ENCODE measurements around the gene LTC4S.

The LTC4S gene

GRCh38 chr5:179805529-179806249 lies 11.9 kb downstream of the LTC4S start:
- H3K4me1 Mint-ChIP-seq, result peaks cover 13% of the 10 kb centered on the region
- H3K27ac Mint-ChIP-seq, result peak overlapping the region in 1 of 3 experiments; percentile 78
- peak overlapping the region; percentile 85 to 87 (median 85) for H3K4me3 Mint-ChIP-seq
- no peak for TF ChIP-seq CTCF (IDR thresholded peaks at IDR 0.05; ENCODE audit: unreplicated experiment in 3 of 3)
- no peaks in the 10 kb centered on the region for H3K9me3 Mint-ChIP-seq
- H3K36me3 Mint-ChIP-seq (ENCODE audit: low read depth), result peaks cover 8% of the 10 kb centered on the region
- no peaks in the 10 kb centered on the region for H3K27me3 Mint-ChIP-seq (ENCODE audit: low read depth)

GRCh38 chr5:179806250-179807048 lies 12.7 kb downstream of the LTC4S start, which contains the start of gene MGAT4B:
Gene MGAT4B (minus strand): TSS chr5:179806866. CDS start chr5:179806583, 283 bp downstream.
- H3K27ac Mint-ChIP-seq, result peak within 1 kb of the TSS in 1 of 3 experiments; percentile 68
- H3K4me3 Mint-ChIP-seq, result peak within 1 kb of the TSS; percentile 83 to 88 (median 87)
- no peaks in the 10 kb centered on the region for H3K9me3 Mint-ChIP-seq
- peaks cover 8% of the 10 kb centered on the region for H3K36me3 Mint-ChIP-seq (ENCODE audit: low read depth)
- H3K27me3 Mint-ChIP-seq (ENCODE audit: low read depth), result no peaks in the 10 kb centered on the region
- H3K4me1 Mint-ChIP-seq, result peaks cover 13% of the 10 kb centered on the region
- no peak for TF ChIP-seq CTCF (IDR thresholded peaks at IDR 0.05; ENCODE audit: unreplicated experiment in 3 of 3)

- H3K9me3 Mint-ChIP-seq, result no peaks in the 10 kb centered on the region
- H3K27ac Mint-ChIP-seq, result no peak overlapping the region
- H3K4me1 Mint-ChIP-seq, result no peaks in the 10 kb centered on the region
- H3K4me3 Mint-ChIP-seq, result no peak overlapping the region
- no peak for TF ChIP-seq CTCF (IDR thresholded peaks at IDR 0.05; ENCODE audit: unreplicated experiment in 3 of 3)
- H3K36me3 Mint-ChIP-seq (ENCODE audit: low read depth), result peaks cover 26% of the 10 kb centered on the region
- no peaks in the 10 kb centered on the region for H3K27me3 Mint-ChIP-seq (ENCODE audit: low read depth)
These were observed 18.5 kb downstream of the LTC4S start for GRCh38 chr5:179812135-179812825.

GRCh38 chr5:179812997-179813607 lies 19.3 kb downstream of the LTC4S start:
- Mint-ChIP-seq H3K27ac (no peak overlapping the region), H3K27me3 (ENCODE audit: low read depth) (no peaks in the 10 kb centered on the region), H3K4me3 (peak overlapping the region in 2 of 3 experiments; percentile 21 to 29), H3K4me1 (peaks cover 4% of the 10 kb centered on the region), H3K9me3 (no peaks in the 10 kb centered on the region), H3K36me3 (ENCODE audit: low read depth) (peaks cover 26% of the 10 kb centered on the region)
- TF ChIP-seq CTCF (IDR thresholded peaks at IDR 0.05; ENCODE audit: unreplicated experiment in 3 of 3), result no peak

GRCh38 chr5:179814090-179814489 lies 20.3 kb downstream of the LTC4S start:
- Mint-ChIP-seq H3K36me3 (ENCODE audit: low read depth) (peaks cover 26% of the 10 kb centered on the region), H3K27ac (no peak overlapping the region), H3K4me3 (no peak overlapping the region), H3K27me3 (ENCODE audit: low read depth) (no peaks in the 10 kb centered on the region), H3K4me1 (peaks cover 8% of the 10 kb centered on the region), H3K9me3 (no peaks in the 10 kb centered on the region)
- no peak for TF ChIP-seq CTCF (IDR thresholded peaks at IDR 0.05; ENCODE audit: unreplicated experiment in 3 of 3)
